LNCAP (cell line): ENCODE measurements around the gene NR6A1.

ENCODE experiments used
- TF ChIP-seq, protein P1 (sequence below): fragments of 450-650 bp; IDR thresholded peaks from 2 replicates; pipeline ENCODE4 v1.5.1; 2017; ENCODE audit warnings: mild to moderate bottlenecking

The NR6A1 gene

DNA sequence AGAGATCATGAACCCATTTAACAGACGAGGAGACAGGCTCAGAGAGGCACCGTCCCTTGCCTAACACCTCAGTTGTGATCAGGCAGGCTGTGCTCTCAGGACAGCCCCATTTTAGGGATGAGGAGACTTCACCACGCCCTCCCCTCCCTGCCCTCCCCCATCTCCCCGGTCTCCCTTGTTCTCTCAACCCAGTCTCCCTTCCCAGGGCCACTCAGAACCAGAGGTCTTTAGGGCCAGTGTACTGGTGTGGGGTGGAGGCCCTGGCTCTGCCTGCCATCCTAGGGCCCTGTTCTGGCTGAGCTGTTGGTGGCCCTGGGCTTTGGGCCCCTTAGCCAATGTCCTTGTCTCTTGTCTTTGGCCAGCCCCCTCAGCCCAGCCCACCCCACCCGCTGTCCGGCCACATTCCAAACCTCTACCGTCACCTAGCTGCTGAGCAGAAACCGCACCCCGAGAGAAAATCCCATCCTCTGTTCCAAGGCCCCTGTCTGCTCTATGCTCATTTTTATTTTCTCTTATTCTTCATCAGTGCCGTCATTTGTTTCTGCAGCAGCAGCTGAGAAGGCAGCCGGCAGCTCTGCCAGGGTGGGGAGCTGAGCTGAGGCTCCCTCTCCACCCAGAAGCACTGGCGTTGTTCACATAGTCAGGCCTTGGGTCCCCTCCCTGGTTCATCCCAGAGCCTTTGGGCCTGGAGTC, 39.7 kb upstream of the NR6A1 start:
- TF ChIP-seq, protein P1, sequence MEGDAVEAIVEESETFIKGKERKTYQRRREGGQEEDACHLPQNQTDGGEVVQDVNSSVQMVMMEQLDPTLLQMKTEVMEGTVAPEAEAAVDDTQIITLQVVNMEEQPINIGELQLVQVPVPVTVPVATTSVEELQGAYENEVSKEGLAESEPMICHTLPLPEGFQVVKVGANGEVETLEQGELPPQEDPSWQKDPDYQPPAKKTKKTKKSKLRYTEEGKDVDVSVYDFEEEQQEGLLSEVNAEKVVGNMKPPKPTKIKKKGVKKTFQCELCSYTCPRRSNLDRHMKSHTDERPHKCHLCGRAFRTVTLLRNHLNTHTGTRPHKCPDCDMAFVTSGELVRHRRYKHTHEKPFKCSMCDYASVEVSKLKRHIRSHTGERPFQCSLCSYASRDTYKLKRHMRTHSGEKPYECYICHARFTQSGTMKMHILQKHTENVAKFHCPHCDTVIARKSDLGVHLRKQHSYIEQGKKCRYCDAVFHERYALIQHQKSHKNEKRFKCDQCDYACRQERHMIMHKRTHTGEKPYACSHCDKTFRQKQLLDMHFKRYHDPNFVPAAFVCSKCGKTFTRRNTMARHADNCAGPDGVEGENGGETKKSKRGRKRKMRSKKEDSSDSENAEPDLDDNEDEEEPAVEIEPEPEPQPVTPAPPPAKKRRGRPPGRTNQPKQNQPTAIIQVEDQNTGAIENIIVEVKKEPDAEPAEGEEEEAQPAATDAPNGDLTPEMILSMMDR, result no peak

DNA sequence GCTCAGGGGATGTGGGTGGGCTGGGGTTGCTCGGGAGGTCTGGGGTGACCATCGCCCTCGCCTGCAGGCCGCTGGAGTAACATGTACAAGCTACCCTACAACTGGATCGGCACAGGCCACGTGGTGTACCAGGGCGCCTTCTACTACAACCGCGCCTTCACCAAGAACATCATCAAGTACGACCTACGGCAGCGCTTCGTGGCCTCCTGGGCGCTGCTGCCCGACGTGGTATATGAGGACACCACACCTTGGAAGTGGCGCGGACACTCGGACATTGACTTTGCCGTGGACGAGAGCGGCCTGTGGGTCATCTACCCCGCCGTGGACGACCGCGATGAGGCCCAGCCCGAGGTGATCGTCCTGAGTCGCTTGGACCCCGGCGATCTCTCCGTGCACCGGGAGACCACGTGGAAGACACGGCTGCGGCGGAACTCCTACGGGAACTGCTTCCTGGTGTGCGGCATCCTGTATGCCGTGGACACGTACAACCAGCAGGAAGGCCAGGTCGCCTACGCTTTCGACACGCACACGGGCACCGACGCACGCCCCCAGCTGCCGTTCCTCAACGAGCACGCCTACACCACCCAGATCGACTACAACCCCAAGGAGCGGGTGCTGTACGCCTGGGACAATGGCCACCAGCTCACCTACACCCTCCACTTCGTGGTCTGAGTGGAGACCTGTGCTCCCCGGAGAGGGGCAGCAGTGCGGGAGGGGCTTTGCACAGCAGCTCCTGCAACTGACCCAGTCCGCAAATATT, 38.8 kb upstream of the NR6A1 start:
- TF ChIP-seq, protein P1, result no peak

DNA sequence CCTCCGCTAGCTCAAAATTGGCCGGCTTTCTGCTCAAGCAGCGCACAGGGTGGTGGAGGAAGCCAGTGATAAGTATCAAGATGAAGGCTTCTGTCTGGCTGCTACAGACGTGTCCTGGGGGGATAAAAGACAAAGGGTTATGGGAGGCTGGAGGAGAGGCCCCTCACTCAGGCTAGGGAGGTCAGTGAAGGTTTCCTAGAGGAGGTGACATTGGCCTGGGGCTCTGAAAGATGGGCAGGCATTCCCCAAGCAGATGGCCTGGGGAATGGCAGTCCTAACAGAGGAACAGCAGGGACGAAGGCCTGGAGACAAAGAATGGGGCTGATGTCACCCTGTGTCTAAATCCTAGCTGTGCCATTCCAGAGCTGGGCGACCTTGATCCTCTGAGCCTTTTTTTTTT, 38.1 kb upstream of the NR6A1 start:
- TF ChIP-seq, protein P1, result no peak

DNA sequence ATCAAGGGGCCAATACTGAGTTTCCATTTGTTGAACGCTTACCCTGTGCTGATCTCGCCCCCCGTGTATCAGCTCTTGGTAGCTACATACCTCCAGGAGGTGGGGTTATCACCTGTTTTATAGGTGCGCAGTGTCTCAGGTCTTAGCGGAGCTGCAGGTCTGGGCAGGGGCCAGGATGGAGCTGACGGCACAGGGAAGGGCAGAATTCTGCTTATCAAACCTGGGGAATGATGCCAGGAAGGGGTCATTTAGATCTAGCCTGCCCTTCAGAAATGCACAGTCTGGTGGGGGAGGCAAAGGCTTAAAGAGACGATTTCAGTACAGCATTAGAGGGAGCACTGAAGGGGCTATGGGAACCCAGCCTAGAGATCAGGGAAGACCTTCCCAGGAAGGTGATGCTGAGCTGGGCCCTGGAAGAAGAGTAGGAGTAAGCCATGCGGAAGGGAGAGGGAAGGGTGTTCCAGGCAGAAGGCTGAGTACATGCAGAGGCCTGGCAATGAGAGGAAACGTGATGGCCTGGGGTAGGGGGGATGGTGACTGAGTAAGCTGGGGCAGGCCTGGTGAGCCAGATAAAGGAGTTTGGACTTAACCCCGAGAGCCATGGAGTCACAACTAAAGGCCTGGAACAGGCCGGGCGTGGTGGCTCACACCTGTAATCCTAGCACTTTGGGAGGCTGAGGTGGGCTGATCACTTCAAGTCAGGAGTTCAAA, 37.3 kb upstream of the NR6A1 start:
- TF ChIP-seq, protein P1, result no peak

DNA sequence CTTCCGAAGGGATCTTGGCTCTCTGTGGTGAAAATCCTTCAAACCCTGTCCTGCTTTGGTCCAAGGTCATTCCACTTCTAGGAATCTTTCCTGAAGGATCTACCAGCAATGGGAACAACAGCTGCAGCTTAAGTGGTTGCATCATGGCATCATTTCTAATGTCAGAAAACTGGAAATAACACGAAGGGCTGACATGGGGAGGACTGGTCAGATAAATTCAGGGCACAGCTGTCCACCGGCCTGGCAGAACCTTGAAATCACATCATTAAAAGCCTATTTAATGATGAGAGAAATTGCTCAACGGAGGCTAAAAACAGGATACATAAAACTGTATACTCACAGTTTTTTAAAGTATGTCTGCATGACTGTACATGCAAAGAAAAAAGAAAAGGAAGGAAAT, 34.1 kb upstream of the NR6A1 start:
- TF ChIP-seq, protein P1, result no peak

DNA sequence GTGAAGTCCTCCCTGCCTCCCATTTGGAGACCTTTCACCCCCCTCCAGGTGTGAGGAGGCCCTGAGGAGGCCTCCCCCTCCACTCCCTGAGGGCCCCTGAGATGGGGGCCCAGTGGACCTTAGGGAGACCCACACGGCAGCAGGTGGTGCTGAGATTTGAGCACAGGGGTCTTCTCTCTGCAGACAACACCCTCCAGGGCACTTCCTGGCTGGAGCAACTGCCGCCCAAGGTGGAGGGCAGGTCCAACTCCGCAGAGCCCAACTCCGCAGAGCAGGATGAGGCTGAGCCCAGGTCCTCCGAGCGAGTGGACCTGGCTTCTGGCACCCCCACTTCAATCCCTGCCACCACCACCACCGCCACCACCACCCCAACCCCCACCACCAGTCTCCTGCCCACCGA, 32.8 kb upstream of the NR6A1 start:
- TF ChIP-seq, protein P1, result no peak

DNA sequence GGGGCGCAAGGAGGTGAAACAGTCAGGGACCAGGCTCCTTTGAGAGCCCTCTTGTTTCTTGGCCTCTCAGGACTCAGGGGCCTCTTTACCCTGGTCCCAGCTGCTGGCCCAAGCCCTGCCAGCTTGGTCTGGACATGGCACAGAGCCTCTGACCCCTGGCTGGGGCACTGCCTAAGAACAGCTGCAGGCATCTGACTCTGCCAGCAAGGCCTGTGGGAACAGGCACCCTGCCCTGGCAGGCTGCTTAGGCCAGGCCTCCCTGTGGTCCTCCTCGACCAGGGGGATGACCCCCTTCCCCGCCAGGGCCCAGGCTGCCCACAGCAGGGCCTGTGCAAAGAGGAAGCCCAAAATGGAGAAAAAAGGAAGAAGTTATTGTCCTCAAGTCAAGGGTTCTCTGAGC, 31.3 kb upstream of the NR6A1 start:
- TF ChIP-seq, protein P1, result no peak
